KMS-11 (cell line): ENCODE results near the gene TMC1.
A peak's percentile ranks its signal among the peaks of the same experiment; 100 is the strongest.

Experiments used
- H2AFZ ChIP-seq: fragments of 200-600 bp; sonication (generic); 2 replicates; pipeline ENCODE4 v1.6.1; 2016; ENCODE audit warnings: antibody characterized with exemption, mixed run types, low read depth
- H3K27ac ChIP-seq: fragments of 200-600 bp; sonication (generic); 2 replicates; pipeline ENCODE4 v1.6.1; 2016; ENCODE audit warnings: mild to moderate bottlenecking, mixed run types
- H3K27me3 ChIP-seq: fragments of 200-600 bp; sonication (generic); 2 replicates; pipeline ENCODE4 v1.6.1; 2017; ENCODE audit warnings: mild to moderate bottlenecking, low read depth, mixed run types, moderate library complexity; ENCODE audit not compliant: insufficient read depth
- H3K36me3 ChIP-seq: fragments of 200-600 bp; sonication (generic); 2 replicates; pipeline ENCODE4 v1.6.1; 2017; ENCODE audit warnings: mild to moderate bottlenecking, mixed run types; ENCODE audit not compliant: insufficient read depth
- H3K4me1 ChIP-seq: fragments of 200-600 bp; sonication (generic); 2 replicates; pipeline ENCODE4 v1.6.1; 2016; ENCODE audit warnings: mild to moderate bottlenecking, low read depth, mixed run types; ENCODE audit not compliant: poor library complexity, severe bottlenecking
- H3K4me2 ChIP-seq: fragments of 200-600 bp; sonication (generic); 2 replicates; pipeline ENCODE4 v1.7.0; 2016; ENCODE audit warnings: mild to moderate bottlenecking, mixed run types
- H3K4me3 ChIP-seq: fragments of 200-600 bp; sonication (generic); IDR thresholded peaks from 2 replicates; pipeline ENCODE4 v1.6.1; 2017; ENCODE audit warnings: low read depth, low read length, mixed read lengths; ENCODE audit not compliant: insufficient read depth
- H3K79me2 ChIP-seq: fragments of 200-600 bp; sonication (generic); 2 replicates; pipeline ENCODE4 v1.6.1; 2016; ENCODE audit warnings: low read depth, mixed run types; ENCODE audit not compliant: insufficient read depth
- H3K9ac ChIP-seq: fragments of 200-600 bp; sonication (generic); 2 replicates; pipeline ENCODE4 v1.6.1; 2016; ENCODE audit warnings: mild to moderate bottlenecking, mixed run types
- H4K20me1 ChIP-seq: fragments of 200-600 bp; sonication (generic); 2 replicates; pipeline ENCODE4 v1.6.1; 2016; ENCODE audit warnings: mild to moderate bottlenecking, mixed run types; ENCODE audit not compliant: insufficient read depth
- CTCF ChIP-seq: fragments of 200-600 bp; sonication (generic); conservative IDR thresholded peaks from 2 replicates; pipeline ENCODE4 v1.6.1; 2017; ENCODE audit warnings: low read depth, mild to moderate bottlenecking, antibody characterized with exemption, low read length, moderate library complexity, mixed read lengths

The TMC1 gene

DNA sequence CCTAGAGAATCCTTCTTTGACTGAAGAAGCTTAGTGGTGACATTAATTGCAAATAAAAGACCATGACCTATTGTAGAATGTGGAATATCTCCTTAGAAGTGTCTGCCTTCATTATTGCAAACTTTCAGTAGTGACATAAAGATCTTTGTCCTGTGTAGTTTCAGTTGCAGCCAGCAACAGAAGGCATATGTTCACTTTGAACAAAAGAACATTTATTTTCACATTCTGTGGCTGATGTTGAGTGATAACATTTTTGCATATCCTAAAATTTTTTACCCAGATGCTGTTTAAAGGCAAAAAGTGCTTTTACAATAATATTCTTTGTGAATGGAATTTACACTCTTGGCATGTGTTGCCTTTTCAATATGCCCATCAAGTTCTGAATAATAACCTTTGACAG lies 165.9 kb downstream of the TMC1 start:
- peak overlapping the region; percentile 4; the same call in 1 of the 2 replicates for H3K27ac ChIP-seq
- no peak overlapping the region for H3K4me3 ChIP-seq
- H3K4me2 ChIP-seq = peak overlapping the region; percentile 27; the same call in 1 of the 2 replicates
- no peak overlapping the region for H2AFZ ChIP-seq
- no peak for TF ChIP-seq CTCF
- no peaks in the 10 kb centered on the region for H3K36me3 ChIP-seq
- no peaks in the 10 kb centered on the region for H3K79me2 ChIP-seq
- H3K4me1 ChIP-seq = peaks cover 22% of the 10 kb centered on the region
- no peaks in the 10 kb centered on the region for H3K27me3 ChIP-seq
- H3K9ac ChIP-seq = no peak overlapping the region
- no peaks in the 10 kb centered on the region for H4K20me1 ChIP-seq

- TF ChIP-seq CTCF = no peak
- Histone ChIP-seq H3K4me2 (no peak overlapping the region), H3K79me2 (no peaks in the 10 kb centered on the region), H3K27ac (no peak overlapping the region), H3K9ac (no peak overlapping the region), H3K4me3 (no peak overlapping the region), H3K36me3 (no peaks in the 10 kb centered on the region), H3K4me1 (peaks cover 28% of the 10 kb centered on the region), H4K20me1 (no peaks in the 10 kb centered on the region), H3K27me3 (no peaks in the 10 kb centered on the region), H2AFZ (no peak overlapping the region)
These were observed 170.3 kb downstream of the TMC1 start for GRCh38 chr9:72691671-72692070.

- Histone ChIP-seq H3K27me3 (no peaks in the 10 kb centered on the region), H3K4me3 (no peak overlapping the region), H3K9ac (no peak overlapping the region), H3K79me2 (no peaks in the 10 kb centered on the region), H3K27ac (no peak overlapping the region), H3K36me3 (no peaks in the 10 kb centered on the region), H2AFZ (no peak overlapping the region), H3K4me1 (peaks cover 12% of the 10 kb centered on the region), H3K4me2 (no peak overlapping the region), H4K20me1 (no peaks in the 10 kb centered on the region)
- no peak for TF ChIP-seq CTCF
These were observed 174.0 kb downstream of the TMC1 start for GRCh38 chr9:72695365-72695764.

DNA sequence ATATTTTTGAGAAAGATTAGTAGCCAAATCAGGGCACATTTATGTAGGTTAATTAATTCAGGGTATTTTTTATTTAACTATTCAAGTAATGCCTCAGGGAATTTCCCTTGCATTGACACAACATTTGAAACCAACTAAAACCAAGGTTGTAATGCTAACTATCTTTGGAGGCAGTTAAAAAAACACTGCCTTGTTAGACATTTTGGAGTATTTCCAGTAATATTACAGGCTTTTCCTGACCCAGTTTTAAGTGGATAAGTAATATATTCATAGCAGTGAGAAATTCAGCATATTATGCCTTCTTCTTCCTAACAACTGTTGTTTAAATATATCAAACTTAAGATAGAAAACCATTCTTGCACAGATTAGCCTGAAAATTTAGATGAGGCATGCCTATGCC lies 175.1 kb downstream of the TMC1 start:
- no peaks in the 10 kb centered on the region for H3K79me2 ChIP-seq
- H2AFZ ChIP-seq = no peak overlapping the region
- H3K9ac ChIP-seq = no peak overlapping the region
- no peak overlapping the region for H3K4me3 ChIP-seq
- H3K27ac ChIP-seq = no peak overlapping the region
- H3K4me2 ChIP-seq = peak overlapping the region; percentile 23
- H4K20me1 ChIP-seq = no peaks in the 10 kb centered on the region
- H3K27me3 ChIP-seq = no peaks in the 10 kb centered on the region
- peaks cover 12% of the 10 kb centered on the region for H3K4me1 ChIP-seq
- H3K36me3 ChIP-seq = no peaks in the 10 kb centered on the region
- TF ChIP-seq CTCF = no peak
